Measurements from ENCODE around the gene GRAMD4.

Gene GRAMD4

GRCh38 chr22:46674367-46674781 is 54.2 kb downstream of the GRAMD4 start:
- DNase-seq (peak; percentile 90), ATAC-seq (replicated peaks) (peak; percentile 87 to 89)
- Mint-ChIP-seq H3K9me3 (no peaks in the 10 kb centered on the region), H3K27ac (peak overlapping the region; percentile 91), H3K36me3 (peaks cover 44 to 70% of the 10 kb centered on the region in 2 donors), H3K4me3 (peak overlapping the region; percentile 81 to 92), H3K4me1 (peaks cover 38 to 59% of the 10 kb centered on the region in 2 donors), H3K27me3 (no peaks in the 10 kb centered on the region)

- ATAC-seq (replicated peaks), result peak; percentile 2 to 14
- no peaks in the 10 kb centered on the region for H3K27me3 Mint-ChIP-seq
These were observed 54.7 kb downstream of the GRAMD4 start for GRCh38 chr22:46674906-46675305.

GRCh38 chr22:46675479-46675878 is 55.3 kb downstream of the GRAMD4 start:
- Mint-ChIP-seq H3K27me3 (no peaks in the 10 kb centered on the region), H3K9me3 (no peaks in the 10 kb centered on the region), H3K4me1 (peaks cover 36 to 59% of the 10 kb centered on the region in 2 donors), H3K4me3 (peak overlapping the region; percentile 81 to 92), H3K27ac (peak overlapping the region; percentile 31), H3K36me3 (peaks cover 41 to 66% of the 10 kb centered on the region in 2 donors)
- ATAC-seq (replicated peaks) (no peak), DNase-seq (no peak)

More at GRCh38 chr22:46674906-46675305, 54.7 kb downstream of the GRAMD4 start:
- Mint-ChIP-seq H3K9me3 (no peaks in the 10 kb centered on the region), H3K27ac (peak overlapping the region; percentile 91), H3K4me1 (peaks cover 36 to 59% of the 10 kb centered on the region in 2 donors), H3K4me3 (peak overlapping the region; percentile 81 to 92), H3K36me3 (peaks cover 41 to 65% of the 10 kb centered on the region in 2 donors)
- no peak for DNase-seq

- no peak for ATAC-seq (replicated peaks)
- Mint-ChIP-seq H3K9me3 (no peaks in the 10 kb centered on the region), H3K4me3 (peak overlapping the region; percentile 81 to 92), H3K27ac (peak overlapping the region; percentile 31), H3K27me3 (no peaks in the 10 kb centered on the region), H3K4me1 (peaks cover 36 to 59% of the 10 kb centered on the region in 2 donors), H3K36me3 (peaks cover 40 to 65% of the 10 kb centered on the region in 2 donors)
- no peak for DNase-seq
These were observed 55.8 kb downstream of the GRAMD4 start for GRCh38 chr22:46675938-46676337.

GRCh38 chr22:46676479-46676878 is 56.3 kb downstream of the GRAMD4 start:
- H3K27ac Mint-ChIP-seq, result no peak overlapping the region
- peaks cover 36 to 63% of the 10 kb centered on the region in 2 donors for H3K4me1 Mint-ChIP-seq

GRCh38 chr22:46676881-46677280 is 56.7 kb downstream of the GRAMD4 start:
- Mint-ChIP-seq H3K9me3 (no peaks in the 10 kb centered on the region), H3K27me3 (no peaks in the 10 kb centered on the region), H3K4me1 (peaks cover 35 to 62% of the 10 kb centered on the region in 2 donors), H3K4me3 (no peak overlapping the region), H3K27ac (peak overlapping the region; percentile 1), H3K36me3 (peaks cover 37 to 65% of the 10 kb centered on the region in 2 donors)
- ATAC-seq (replicated peaks), result no peak
- no peak for DNase-seq

More at GRCh38 chr22:46676479-46676878, 56.3 kb downstream of the GRAMD4 start:
- DNase-seq, result no peak
- no peaks in the 10 kb centered on the region for H3K27me3 Mint-ChIP-seq
- no peaks in the 10 kb centered on the region for H3K9me3 Mint-ChIP-seq
- no peak for ATAC-seq (replicated peaks)
- no peak overlapping the region for H3K4me3 Mint-ChIP-seq
- H3K36me3 Mint-ChIP-seq, result peaks cover 38 to 65% of the 10 kb centered on the region in 2 donors

GRCh38 chr22:46677323-46678002 is 57.3 kb downstream of the GRAMD4 start:
- Mint-ChIP-seq H3K27ac (peak overlapping the region; percentile 47), H3K36me3 (peaks cover 35 to 67% of the 10 kb centered on the region in 2 donors), H3K4me3 (no peak overlapping the region), H3K9me3 (no peaks in the 10 kb centered on the region), H3K4me1 (peaks cover 31 to 62% of the 10 kb centered on the region in 2 donors), H3K27me3 (no peaks in the 10 kb centered on the region)
- DNase-seq, result no peak
- ATAC-seq (replicated peaks), result no peak

- no peaks in the 10 kb centered on the region for H3K9me3 Mint-ChIP-seq
- peak overlapping the region; percentile 47 for H3K27ac Mint-ChIP-seq
- no peak overlapping the region for H3K4me3 Mint-ChIP-seq
- ATAC-seq (replicated peaks), result no peak
- DNase-seq, result no peak
- no peaks in the 10 kb centered on the region for H3K27me3 Mint-ChIP-seq
- H3K36me3 Mint-ChIP-seq, result peaks cover 35 to 67% of the 10 kb centered on the region in 2 donors
- H3K4me1 Mint-ChIP-seq, result peaks cover 27 to 59% of the 10 kb centered on the region in 2 donors
These were observed 57.9 kb downstream of the GRAMD4 start for GRCh38 chr22:46678003-46678657.

GRCh38 chr22:46678785-46679700 is 58.9 kb downstream of the GRAMD4 start:
- no peaks in the 10 kb centered on the region for H3K27me3 Mint-ChIP-seq
- ATAC-seq (replicated peaks), result no peak

GRCh38 chr22:46679706-46680269 is 59.6 kb downstream of the GRAMD4 start:
- DNase-seq (no peak), ATAC-seq (replicated peaks) (no peak)
- no peak overlapping the region for H3K4me3 Mint-ChIP-seq
- peaks cover 34 to 52% of the 10 kb centered on the region in 2 donors for H3K36me3 Mint-ChIP-seq
- H3K9me3 Mint-ChIP-seq, result no peaks in the 10 kb centered on the region
- H3K27ac Mint-ChIP-seq, result no peak overlapping the region
- H3K4me1 Mint-ChIP-seq, result peaks cover 21 to 59% of the 10 kb centered on the region in 2 donors
- H3K27me3 Mint-ChIP-seq, result no peaks in the 10 kb centered on the region

More at GRCh38 chr22:46678785-46679700, 58.9 kb downstream of the GRAMD4 start:
- peak overlapping the region; percentile 25 for H3K27ac Mint-ChIP-seq
- H3K36me3 Mint-ChIP-seq, result peaks cover 37 to 58% of the 10 kb centered on the region in 2 donors
- no peaks in the 10 kb centered on the region for H3K9me3 Mint-ChIP-seq
- H3K4me1 Mint-ChIP-seq, result peaks cover 20 to 59% of the 10 kb centered on the region in 2 donors
- H3K4me3 Mint-ChIP-seq, result no peak overlapping the region
- no peak for DNase-seq

- Mint-ChIP-seq H3K27ac (no peak overlapping the region), H3K4me1 (peaks cover 27 to 59% of the 10 kb centered on the region in 2 donors), H3K36me3 (peaks cover 32 to 44% of the 10 kb centered on the region in 2 donors), H3K9me3 (no peaks in the 10 kb centered on the region), H3K4me3 (no peak overlapping the region), H3K27me3 (no peaks in the 10 kb centered on the region)
- ATAC-seq (replicated peaks), result no peak
- no peak for DNase-seq
These were observed 60.8 kb downstream of the GRAMD4 start for GRCh38 chr22:46681010-46681409.

- Mint-ChIP-seq H3K4me1 (peaks cover 29 to 59% of the 10 kb centered on the region in 2 donors), H3K4me3 (no peak overlapping the region), H3K27ac (peak overlapping the region; percentile 59), H3K27me3 (no peaks in the 10 kb centered on the region), H3K9me3 (no peaks in the 10 kb centered on the region), H3K36me3 (peaks cover 30 to 40% of the 10 kb centered on the region in 2 donors)
- DNase-seq, result no peak
- no peak for ATAC-seq (replicated peaks)
These were observed 62.0 kb downstream of the GRAMD4 start for GRCh38 chr22:46682011-46682731.

- ATAC-seq (replicated peaks) (peak; percentile 96 to 97), DNase-seq (peak; percentile 74)
- Mint-ChIP-seq H3K36me3 (peaks cover 35 to 47% of the 10 kb centered on the region in 2 donors), H3K27ac (peak overlapping the region; percentile 87), H3K9me3 (no peaks in the 10 kb centered on the region), H3K4me3 (peak overlapping the region; percentile 50 to 63), H3K4me1 (peaks cover 28 to 49% of the 10 kb centered on the region in 2 donors), H3K27me3 (peaks cover 4 to 5% of the 10 kb centered on the region in 2 donors)
These were observed 64.5 kb downstream of the GRAMD4 start for GRCh38 chr22:46684706-46685105.
